HL-60 (cell line): ENCODE measurements around the gene KIAA0040.

Experiments used
- DNase-seq, 2 experiments: peaks; one replicate each; pipeline ENCODE4 v3.0.0-alpha.2; 2010 to 2020; ENCODE audit warnings: low read depth in 1 of 2, low spot score in 1 of 2
- H3K27ac ChIP-seq: fragments of 250-450 bp; sonication (Bioruptor Pico); replicated peaks from 2 replicates; pipeline ENCODE4 v1.5.1; 2020; ENCODE audit warnings: mild to moderate bottlenecking, moderate library complexity
- H3K27me3 ChIP-seq: fragments of 250-450 bp; sonication (Bioruptor Pico); 2 replicates; pipeline ENCODE4 v1.5.1; 2021; ENCODE audit warnings: mild to moderate bottlenecking, moderate library complexity; ENCODE audit not compliant: insufficient read depth, poor library complexity, severe bottlenecking
- H3K4me3 ChIP-seq: replicated peaks from 2 replicates; pipeline ENCODE4 v1.5.1; 2011; ENCODE audit warnings: mild to moderate bottlenecking, control low read depth, low read length; ENCODE audit not compliant: insufficient read depth
- CTCF ChIP-seq: IDR thresholded peaks from one replicate; pipeline ENCODE4 v1.5.1; 2011; ENCODE audit warnings: low read length, control low read depth, inconsistent platforms; ENCODE audit not compliant: insufficient read depth
- GABPA ChIP-seq: IDR thresholded peaks from 2 replicates; pipeline ENCODE4 v1.6.1; 2012; ENCODE audit warnings: low read depth
- POLR2AphosphoS5 ChIP-seq: IDR thresholded peaks from 2 replicates; pipeline ENCODE4 v1.6.1; 2012; ENCODE audit warnings: low read depth
- REST ChIP-seq: IDR thresholded peaks from 2 replicates; pipeline ENCODE4 v1.6.1; 2012; ENCODE audit warnings: low read depth; ENCODE audit not compliant: insufficient replicate concordance
- SPI1 ChIP-seq: IDR thresholded peaks from 2 replicates; pipeline ENCODE4 v1.6.1; 2012; ENCODE audit warnings: low read depth, mild to moderate bottlenecking, borderline replicate concordance

Gene KIAA0040

GRCh38 chr1:175126347-175126746 lies 66.2 kb downstream of the KIAA0040 start:
- no peak overlapping the region for H3K4me3 ChIP-seq
- DNase-seq: no peak
- H3K27ac ChIP-seq: no peak overlapping the region
- H3K27me3 ChIP-seq: no peaks in the 10 kb centered on the region
- TF ChIP-seq REST: no peak
- TF ChIP-seq GABPA: no peak
- no peak for TF ChIP-seq POLR2AphosphoS5
- TF ChIP-seq SPI1: no peak
- TF ChIP-seq CTCF: no peak

- TF ChIP-seq SPI1 (no peak), CTCF (no peak), REST (no peak), POLR2AphosphoS5 (no peak), GABPA (no peak)
- Histone ChIP-seq H3K27ac (no peak overlapping the region), H3K27me3 (no peaks in the 10 kb centered on the region), H3K4me3 (peak overlapping the region; percentile 10; the same call in 1 of the 2 replicates)
- no peak for DNase-seq
Measured at GRCh38 chr1:175124861-175125260, 67.7 kb downstream of the KIAA0040 start.

GRCh38 chr1:175120511-175120910 lies 72.1 kb downstream of the KIAA0040 start:
- H3K27me3 ChIP-seq: no peaks in the 10 kb centered on the region
- no peak for TF ChIP-seq POLR2AphosphoS5
- no peak for TF ChIP-seq CTCF
- TF ChIP-seq SPI1: no peak
- no peak for TF ChIP-seq REST
- no peak for TF ChIP-seq GABPA
- DNase-seq: no peak

More at GRCh38 chr1:175120511-175120910, 72.1 kb downstream of the KIAA0040 start:
- no peak overlapping the region for H3K27ac ChIP-seq
- H3K4me3 ChIP-seq: no peak overlapping the region
